ENCODE data around the gene WFDC8.

The WFDC8 gene

DNA sequence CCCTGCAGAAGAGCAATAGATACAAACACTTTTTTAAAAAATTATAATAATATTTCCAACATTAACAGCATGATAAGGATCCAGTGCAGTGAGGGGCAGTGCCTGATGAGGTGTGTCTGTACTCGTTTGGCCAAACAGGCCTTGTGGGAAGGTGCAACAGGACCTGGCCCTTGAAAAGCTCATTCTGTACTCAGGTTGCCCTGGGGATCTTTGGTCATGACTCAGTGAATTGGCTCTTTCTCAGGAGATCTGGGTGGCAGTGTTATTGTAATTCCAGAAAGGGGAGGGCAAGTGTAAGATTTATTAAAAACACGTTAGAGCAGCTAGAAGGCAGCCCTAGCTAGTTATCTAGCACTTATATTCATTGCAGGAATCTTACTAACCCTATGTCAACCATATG lies 60.8 kb downstream of the WFDC8 start:
- H3K4me2 ChIP-seq = no peak overlapping the region

GRCh38 chr20:45515147-45515913 lies 63.8 kb downstream of the WFDC8 start, which contains the start of gene SPINT3:
TSS of gene SPINT3 (minus strand) at chr20:45515622. CDS start at chr20:45515608, 14 bp downstream.
- Histone ChIP-seq H3K36me3 (no peaks in the 10 kb centered on the region), H3K4me3 (no peak within 1 kb of the TSS), H3K27me3 (no peaks in the 10 kb centered on the region), H3K9me3 (no peaks in the 10 kb centered on the region), H3K4me1 (no peaks in the 10 kb centered on the region), H3K27ac (no peak within 1 kb of the TSS), H4K20me1 (no peaks in the 10 kb centered on the region), H3K9ac (no peak within 1 kb of the TSS), H3K4me2 (no peak within 1 kb of the TSS)
- TF ChIP-seq Cebpa-rat (IDR thresholded peaks at IDR 0.05) = no peak

More for the DNA sequence above, 60.8 kb downstream of the WFDC8 start:
- Histone ChIP-seq H3K9me3 (no peaks in the 10 kb centered on the region), H3K36me3 (no peaks in the 10 kb centered on the region), H3K27me3 (no peaks in the 10 kb centered on the region), H3K9ac (no peak overlapping the region), H3K27ac (no peak overlapping the region), H3K4me1 (no peaks in the 10 kb centered on the region), H3K4me3 (no peak overlapping the region), H4K20me1 (no peaks in the 10 kb centered on the region)
- TF ChIP-seq Cebpa-rat (IDR thresholded peaks at IDR 0.05) = no peak

DNA sequence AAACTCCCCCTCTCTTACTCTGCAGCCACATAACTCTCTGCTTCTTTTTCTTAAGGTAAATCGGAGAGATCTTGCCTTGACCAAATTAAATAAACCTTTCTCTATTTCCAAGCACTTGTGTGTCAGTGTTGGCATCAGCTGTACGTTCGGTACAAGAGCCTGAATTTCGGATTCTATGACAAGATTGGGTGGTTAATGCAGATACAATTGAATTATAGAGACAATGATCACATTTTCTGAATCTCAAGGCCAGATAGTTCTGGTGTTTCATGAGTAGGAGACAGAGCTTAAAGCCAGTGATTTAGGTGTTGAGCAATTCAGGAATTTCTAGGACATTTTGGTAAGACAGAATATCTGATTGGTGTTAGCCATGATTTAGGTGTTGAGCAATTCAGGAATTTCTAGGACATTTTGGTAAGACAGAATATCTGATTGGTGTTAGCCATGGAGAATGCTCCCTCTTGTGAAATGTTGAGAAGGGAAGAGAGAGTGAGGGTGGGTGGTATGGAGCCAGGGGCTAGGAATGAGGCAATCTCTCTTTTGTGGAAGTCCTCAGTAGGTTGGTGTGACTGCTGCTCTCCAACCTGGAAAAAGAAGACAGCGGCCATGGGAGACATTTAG lies 68.7 kb downstream of the WFDC8 start:
- no peaks in the 10 kb centered on the region for H4K20me1 ChIP-seq
- no peaks in the 10 kb centered on the region for H3K9me3 ChIP-seq
- H3K4me3 ChIP-seq = no peak overlapping the region
- no peaks in the 10 kb centered on the region for H3K27me3 ChIP-seq
- H3K4me1 ChIP-seq = no peaks in the 10 kb centered on the region
- H3K9ac ChIP-seq = no peak overlapping the region
- no peak for TF ChIP-seq Cebpa-rat (IDR thresholded peaks at IDR 0.05)
- no peaks in the 10 kb centered on the region for H3K36me3 ChIP-seq
- no peak overlapping the region for H3K4me2 ChIP-seq
- H3K27ac ChIP-seq = no peak overlapping the region

- no peak overlapping the region for H3K4me3 ChIP-seq
- no peaks in the 10 kb centered on the region for H4K20me1 ChIP-seq
- no peaks in the 10 kb centered on the region for H3K4me1 ChIP-seq
- H3K9me3 ChIP-seq = no peaks in the 10 kb centered on the region
- H3K27me3 ChIP-seq = no peaks in the 10 kb centered on the region
- no peak overlapping the region for H3K4me2 ChIP-seq
- H3K36me3 ChIP-seq = no peaks in the 10 kb centered on the region
- no peak overlapping the region for H3K27ac ChIP-seq
- no peak for TF ChIP-seq Cebpa-rat (IDR thresholded peaks at IDR 0.05)
- H3K9ac ChIP-seq = no peak overlapping the region
These were observed 70.0 kb downstream of the WFDC8 start for GRCh38 chr20:45509091-45509490.

GRCh38 chr20:45508068-45508886 lies 70.8 kb downstream of the WFDC8 start:
- H3K4me2 ChIP-seq = no peak overlapping the region

DNA sequence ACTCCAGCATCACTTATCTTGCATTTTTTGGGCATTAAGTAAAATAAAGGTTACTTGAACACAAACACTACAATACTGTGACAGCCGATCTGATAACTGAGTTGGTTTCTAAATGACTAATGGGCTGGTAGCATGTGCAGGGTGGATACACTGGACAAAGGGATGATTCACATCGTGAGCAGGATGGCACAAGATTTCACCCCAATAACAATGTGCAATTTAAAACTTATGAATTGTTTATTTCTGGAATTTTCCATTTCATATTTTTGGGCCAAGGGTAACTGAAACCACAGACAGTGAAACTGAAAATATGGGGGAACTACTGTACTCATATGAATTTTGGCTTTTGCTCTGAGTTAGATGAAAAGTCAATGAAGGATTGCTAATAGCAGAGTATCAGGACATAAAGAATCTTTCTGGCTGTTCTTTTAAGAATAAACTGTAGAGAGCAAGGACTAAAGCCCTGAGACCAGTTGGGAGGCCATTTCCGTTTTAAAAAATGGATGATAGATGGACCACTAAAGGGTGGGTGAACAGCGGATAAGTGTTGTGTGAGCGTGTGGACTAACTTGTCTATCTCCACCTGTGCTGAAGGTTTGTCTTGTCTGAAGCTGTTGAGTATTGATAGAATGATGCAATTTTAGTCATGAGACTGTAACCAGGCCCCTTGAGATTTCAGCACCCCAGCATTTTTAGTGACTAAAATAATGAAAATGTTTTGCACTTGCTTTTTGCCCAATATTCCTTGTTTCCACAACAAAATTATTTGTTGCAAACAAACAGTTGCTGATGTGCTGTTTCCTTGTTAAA lies 71.9 kb downstream of the WFDC8 start:
- no peak overlapping the region for H3K4me3 ChIP-seq

More at GRCh38 chr20:45508068-45508886, 70.8 kb downstream of the WFDC8 start:
- Histone ChIP-seq H3K9me3 (no peaks in the 10 kb centered on the region), H3K4me3 (no peak overlapping the region), H3K27me3 (no peaks in the 10 kb centered on the region), H3K9ac (no peak overlapping the region), H4K20me1 (no peaks in the 10 kb centered on the region), H3K27ac (no peak overlapping the region), H3K4me1 (no peaks in the 10 kb centered on the region), H3K36me3 (no peaks in the 10 kb centered on the region)
- TF ChIP-seq Cebpa-rat (IDR thresholded peaks at IDR 0.05) = no peak

DNA sequence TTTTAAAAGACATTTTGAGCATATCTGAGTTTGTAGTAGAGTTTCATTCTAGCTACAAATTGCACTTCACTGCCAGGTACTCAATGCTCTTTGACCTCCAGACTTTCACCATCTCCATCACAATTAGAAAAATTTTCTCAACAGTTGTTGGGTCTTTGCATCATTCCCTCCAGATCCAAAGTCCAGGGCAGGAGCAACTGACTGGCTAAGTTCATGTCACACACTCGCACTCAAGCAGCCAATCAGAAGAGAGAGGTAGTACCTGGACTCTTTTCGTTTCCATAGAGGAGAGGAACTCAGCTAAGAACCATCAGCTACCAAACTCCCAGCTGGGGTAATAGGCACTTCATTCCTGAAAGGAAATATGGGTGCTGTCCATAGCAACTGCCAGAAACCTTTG lies 72.7 kb downstream of the WFDC8 start:
- Histone ChIP-seq H3K9ac (no peak overlapping the region), H3K27ac (no peak overlapping the region), H3K36me3 (no peaks in the 10 kb centered on the region), H3K9me3 (no peaks in the 10 kb centered on the region), H3K4me1 (no peaks in the 10 kb centered on the region), H3K27me3 (no peaks in the 10 kb centered on the region), H3K4me3 (no peak overlapping the region), H4K20me1 (no peaks in the 10 kb centered on the region), H3K4me2 (no peak overlapping the region)
- TF ChIP-seq Cebpa-rat (IDR thresholded peaks at IDR 0.05) = no peak

More for the DNA sequence above, 71.9 kb downstream of the WFDC8 start:
- Histone ChIP-seq H3K27me3 (no peaks in the 10 kb centered on the region), H3K9ac (no peak overlapping the region), H3K9me3 (no peaks in the 10 kb centered on the region), H3K36me3 (no peaks in the 10 kb centered on the region), H3K27ac (no peak overlapping the region), H3K4me2 (no peak overlapping the region), H4K20me1 (no peaks in the 10 kb centered on the region), H3K4me1 (no peaks in the 10 kb centered on the region)
- no peak for TF ChIP-seq Cebpa-rat (IDR thresholded peaks at IDR 0.05)

DNA sequence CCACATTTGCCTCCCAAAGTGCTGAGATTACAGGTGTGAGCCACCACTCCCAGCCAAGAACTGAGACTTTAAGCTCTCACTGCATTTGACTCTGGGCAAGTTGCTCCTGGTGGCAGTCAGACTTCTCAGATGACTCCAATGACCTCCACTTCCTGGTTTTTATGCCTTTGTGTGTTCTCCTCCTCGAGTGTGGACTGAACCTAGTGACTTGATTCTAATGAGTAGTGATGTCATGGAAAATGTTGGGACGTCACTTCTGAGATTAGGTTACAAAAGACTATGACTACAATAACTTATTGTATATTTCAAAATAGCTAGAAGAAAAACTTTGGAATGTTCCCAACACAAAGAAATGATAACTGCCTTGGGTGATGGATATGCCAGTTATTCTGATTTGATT lies 75.7 kb downstream of the WFDC8 start:
- H3K4me1 ChIP-seq = peaks cover 15% of the 10 kb centered on the region
- H3K4me3 ChIP-seq = no peak overlapping the region
- H4K20me1 ChIP-seq = no peaks in the 10 kb centered on the region
- no peak overlapping the region for H3K27ac ChIP-seq
- TF ChIP-seq Cebpa-rat (IDR thresholded peaks at IDR 0.05) = no peak
- H3K4me2 ChIP-seq = no peak overlapping the region
- H3K27me3 ChIP-seq = no peaks in the 10 kb centered on the region
- H3K36me3 ChIP-seq = no peaks in the 10 kb centered on the region
- H3K9me3 ChIP-seq = no peaks in the 10 kb centered on the region
- H3K9ac ChIP-seq = no peak overlapping the region

DNA sequence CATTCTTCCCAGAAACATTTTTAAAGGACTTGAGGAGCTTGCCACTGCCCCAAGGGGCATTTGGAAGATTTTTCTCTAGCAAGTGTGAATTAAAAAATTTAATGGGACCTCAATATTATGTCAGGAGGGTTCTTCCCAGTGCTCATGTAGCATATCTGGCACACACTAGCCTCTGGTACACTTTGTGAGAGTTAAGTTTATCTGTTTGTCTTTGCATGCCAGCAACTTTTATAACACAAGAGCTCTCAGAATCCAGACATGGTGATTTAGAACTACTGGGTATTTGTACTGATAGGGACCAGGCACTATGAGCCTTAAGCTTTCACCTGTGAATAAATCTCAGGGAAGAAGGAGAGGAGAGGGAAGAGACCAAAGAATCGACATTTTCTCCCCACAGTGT lies 76.5 kb downstream of the WFDC8 start:
- Histone ChIP-seq H4K20me1 (no peaks in the 10 kb centered on the region), H3K27me3 (no peaks in the 10 kb centered on the region), H3K9ac (no peak overlapping the region), H3K4me2 (no peak overlapping the region), H3K9me3 (no peaks in the 10 kb centered on the region), H3K4me1 (peaks cover 24% of the 10 kb centered on the region), H3K27ac (no peak overlapping the region), H3K4me3 (no peak overlapping the region), H3K36me3 (no peaks in the 10 kb centered on the region)
- no peak for TF ChIP-seq Cebpa-rat (IDR thresholded peaks at IDR 0.05)
